ENCODE results near the gene CTSW. TPM values are rescaled to one million over a fixed set of nuclear protein-coding genes. Genes with fewer than 3 reads are reported as not detected.

The CTSW gene
- polyA plus RNA-seq, 1 donor (not counting 4 experiments of a cell fraction or from before 2014, with no cell fraction given) = not detected

DNA sequence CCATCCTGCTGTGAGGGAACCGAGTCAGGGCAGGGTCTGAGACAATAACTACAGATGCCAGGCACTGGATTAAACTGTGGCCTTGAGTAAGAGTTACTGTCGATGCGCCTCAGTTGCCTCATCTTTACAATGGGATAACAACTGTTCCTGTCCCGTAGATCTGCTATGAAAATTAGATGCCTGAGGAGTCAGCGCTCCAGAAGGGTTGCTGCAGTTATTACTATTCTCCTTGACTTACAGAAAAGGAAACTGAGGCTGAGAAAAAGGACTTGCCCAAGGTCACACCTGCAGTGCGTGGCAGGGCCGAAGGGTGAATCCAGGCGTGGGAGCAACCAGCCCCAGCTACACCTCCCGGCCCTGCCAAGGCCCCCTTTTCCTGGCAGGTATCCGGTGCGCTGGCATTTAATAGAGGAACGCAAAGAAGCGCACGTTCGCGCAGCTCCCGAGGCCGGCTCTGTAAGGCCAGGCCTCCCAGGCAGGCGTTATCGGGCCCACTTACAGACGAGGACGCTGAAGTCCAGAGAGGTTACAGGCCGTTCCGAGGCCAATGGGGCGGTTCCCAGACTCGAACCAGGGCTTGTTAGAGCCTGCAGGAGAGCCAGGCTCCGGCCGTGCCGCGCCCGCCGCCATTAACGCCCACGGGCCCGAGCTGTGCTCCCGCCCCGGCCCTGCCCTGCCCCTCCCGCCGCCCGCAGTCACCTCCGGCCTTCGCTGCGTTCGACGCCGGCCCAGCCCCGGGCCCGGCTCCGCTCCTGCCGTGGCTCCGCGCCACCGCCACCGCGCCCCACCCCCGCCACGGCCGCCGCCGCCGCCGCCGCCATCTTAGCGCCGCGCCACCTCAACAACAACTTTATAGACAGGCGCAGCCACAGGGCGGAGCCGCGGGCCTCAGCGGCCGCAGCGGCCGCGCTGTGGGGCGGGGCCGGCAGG, 38.8 kb downstream of the CTSW start, which contains the start of gene C11orf68:
TSS of gene C11orf68 (minus strand) at position 852 of the 930 bp plus-strand sequence. CDS start at position 821, 31 bp downstream.
- DNase-seq (ENCODE audit: low read depth, low spot score) = no peak
- Histone ChIP-seq H2AFZ (ENCODE audit: control insufficient read depth, low read length) (peak within 1 kb of the TSS; percentile 55), H3K4me1 (ENCODE audit: control insufficient read depth, extremely low read depth, insufficient read depth, low read length) (peaks cover 65% of the 10 kb centered on the region), H4K20me1 (ENCODE audit: control insufficient read depth, extremely low read depth, insufficient read depth, low read length) (no peaks in the 10 kb centered on the region), H3K4me2 (ENCODE audit: control insufficient read depth, extremely low read depth, insufficient read depth, low read depth, low read length) (peak within 1 kb of the TSS; percentile 95), H3K79me2 (ENCODE audit: control insufficient read depth, insufficient read depth, low read length) (peaks cover 47% of the 10 kb centered on the region), H3K9me3 (ENCODE audit: control insufficient read depth, low read depth, low read length) (no peaks in the 10 kb centered on the region), H3K9ac (ENCODE audit: control insufficient read depth, extremely low read depth, insufficient read depth, low read length) (peak within 1 kb of the TSS; percentile 91), H3K27ac (ENCODE audit: control insufficient read depth, insufficient read depth, low read length) (peak within 1 kb of the TSS; percentile 95), H3K27me3 (ENCODE audit: control insufficient read depth, extremely low read depth, insufficient read depth, low read length) (no peaks in the 10 kb centered on the region), H3K36me3 (ENCODE audit: control insufficient read depth in 2 of 2, extremely low read depth in 1 of 2, insufficient read depth in 2 of 2, low read length in 2 of 2) (peaks cover 6 to 16% of the 10 kb centered on the region in 2 experiments), H3K4me3 (ENCODE audit: control insufficient read depth in 2 of 3, extremely low read depth in 1 of 3, insufficient read depth in 2 of 3, low read depth in 1 of 3, low read length in 3 of 3) (peak within 1 kb of the TSS; percentile 77 to 92 (median 80)), H3K9me1 (ENCODE audit: control insufficient read depth, extremely low read depth, insufficient read depth, low read length) (no peaks in the 10 kb centered on the region)
- TF ChIP-seq, protein P1, sequence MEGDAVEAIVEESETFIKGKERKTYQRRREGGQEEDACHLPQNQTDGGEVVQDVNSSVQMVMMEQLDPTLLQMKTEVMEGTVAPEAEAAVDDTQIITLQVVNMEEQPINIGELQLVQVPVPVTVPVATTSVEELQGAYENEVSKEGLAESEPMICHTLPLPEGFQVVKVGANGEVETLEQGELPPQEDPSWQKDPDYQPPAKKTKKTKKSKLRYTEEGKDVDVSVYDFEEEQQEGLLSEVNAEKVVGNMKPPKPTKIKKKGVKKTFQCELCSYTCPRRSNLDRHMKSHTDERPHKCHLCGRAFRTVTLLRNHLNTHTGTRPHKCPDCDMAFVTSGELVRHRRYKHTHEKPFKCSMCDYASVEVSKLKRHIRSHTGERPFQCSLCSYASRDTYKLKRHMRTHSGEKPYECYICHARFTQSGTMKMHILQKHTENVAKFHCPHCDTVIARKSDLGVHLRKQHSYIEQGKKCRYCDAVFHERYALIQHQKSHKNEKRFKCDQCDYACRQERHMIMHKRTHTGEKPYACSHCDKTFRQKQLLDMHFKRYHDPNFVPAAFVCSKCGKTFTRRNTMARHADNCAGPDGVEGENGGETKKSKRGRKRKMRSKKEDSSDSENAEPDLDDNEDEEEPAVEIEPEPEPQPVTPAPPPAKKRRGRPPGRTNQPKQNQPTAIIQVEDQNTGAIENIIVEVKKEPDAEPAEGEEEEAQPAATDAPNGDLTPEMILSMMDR (optimal IDR thresholded peaks at IDR 0.05 in 1 of 3, IDR thresholded peaks at IDR 0.05 in 1 of 3, conservative IDR thresholded peaks at IDR 0.05 in 1 of 3; ENCODE audit: extremely low read depth in 1 of 3, insufficient read depth in 2 of 3, low read length in 3 of 3) = no peak
- no peak for TF ChIP-seq EZH2 (IDR thresholded peaks at IDR 0.05; ENCODE audit: low read length)
- dilution Hi-C loops (cut with MboI; ENCODE audit: extremely low pct_ligation_motif_present, low sequenced_read_pairs) = no loop called here
- no peak for FAIRE-seq

DNA sequence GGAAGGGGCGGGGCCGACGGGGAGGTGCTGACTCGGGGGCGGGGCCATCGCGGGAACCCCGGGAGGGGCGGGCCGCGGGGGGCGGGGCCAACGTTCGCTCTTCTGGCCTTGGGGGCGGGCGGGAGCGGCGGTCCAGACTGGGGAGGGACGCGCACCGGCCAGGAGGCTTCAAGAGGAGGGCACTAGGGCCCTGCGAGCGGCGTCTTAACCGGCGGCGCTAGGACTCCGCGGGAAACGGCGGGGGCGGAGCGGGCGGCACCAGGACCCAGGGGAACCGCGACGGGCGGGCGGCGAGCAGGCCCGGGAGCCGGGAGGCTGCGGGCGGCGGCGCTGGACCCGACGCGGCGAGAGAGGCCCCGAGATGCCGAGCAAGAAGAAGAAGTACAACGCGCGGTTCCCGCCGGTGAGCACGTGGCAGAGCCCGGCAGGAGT, 39.5 kb downstream of the CTSW start, which contains the start of gene DRAP1:
TSS of gene DRAP1 (plus strand) at position 286 of the 432 bp plus-strand sequence. CDS start at position 362, 76 bp downstream.
- Histone ChIP-seq H3K36me3 (ENCODE audit: control insufficient read depth in 2 of 2, extremely low read depth in 1 of 2, insufficient read depth in 2 of 2, low read length in 2 of 2) (peaks cover 6 to 16% of the 10 kb centered on the region in 2 experiments), H3K9ac (ENCODE audit: control insufficient read depth, extremely low read depth, insufficient read depth, low read length) (peak within 1 kb of the TSS; percentile 91), H3K79me2 (ENCODE audit: control insufficient read depth, insufficient read depth, low read length) (peaks cover 47% of the 10 kb centered on the region), H3K4me3 (ENCODE audit: control insufficient read depth in 2 of 3, extremely low read depth in 1 of 3, insufficient read depth in 2 of 3, low read depth in 1 of 3, low read length in 3 of 3) (peak within 1 kb of the TSS; percentile 77 to 92 (median 80)), H3K27ac (ENCODE audit: control insufficient read depth, insufficient read depth, low read length) (peak within 1 kb of the TSS; percentile 95), H3K4me2 (ENCODE audit: control insufficient read depth, extremely low read depth, insufficient read depth, low read depth, low read length) (peak within 1 kb of the TSS; percentile 95), H4K20me1 (ENCODE audit: control insufficient read depth, extremely low read depth, insufficient read depth, low read length) (no peaks in the 10 kb centered on the region), H3K9me3 (ENCODE audit: control insufficient read depth, low read depth, low read length) (no peaks in the 10 kb centered on the region), H3K9me1 (ENCODE audit: control insufficient read depth, extremely low read depth, insufficient read depth, low read length) (no peaks in the 10 kb centered on the region), H3K27me3 (ENCODE audit: control insufficient read depth, extremely low read depth, insufficient read depth, low read length) (no peaks in the 10 kb centered on the region), H3K4me1 (ENCODE audit: control insufficient read depth, extremely low read depth, insufficient read depth, low read length) (peaks cover 59% of the 10 kb centered on the region), H2AFZ (ENCODE audit: control insufficient read depth, low read length) (peak within 1 kb of the TSS; percentile 55)
- FAIRE-seq (no peak), DNase-seq (ENCODE audit: low read depth, low spot score) (no peak)
- no peak for TF ChIP-seq EZH2 (IDR thresholded peaks at IDR 0.05; ENCODE audit: low read length)
- TF ChIP-seq, protein P1 (optimal IDR thresholded peaks at IDR 0.05 in 1 of 3, IDR thresholded peaks at IDR 0.05 in 1 of 3, conservative IDR thresholded peaks at IDR 0.05 in 1 of 3; ENCODE audit: extremely low read depth in 1 of 3, insufficient read depth in 2 of 3, low read length in 3 of 3) = no peak
- dilution Hi-C loops (cut with MboI; ENCODE audit: extremely low pct_ligation_motif_present, low sequenced_read_pairs) = no loop called here
